DMS153 treated with DMSO at 0.1 percent for 48 hours (cell line): Measurements from ENCODE around the gene GTF3C1.

ENCODE experiments used
- DNase-seq: peaks from one replicate; lab custom pipeline; 2025; ENCODE audit not compliant: unreplicated experiment; lab: John Stamatoyannopoulos, UW

Gene GTF3C1

GRCh38 chr16:27568077-27568476 lies 18.4 kb upstream of the GTF3C1 start:
- no peak for DNase-seq

GRCh38 chr16:27566417-27566816 lies 16.7 kb upstream of the GTF3C1 start:
- DNase-seq = no peak

- no peak for DNase-seq
These were observed 14.5 kb upstream of the GTF3C1 start for GRCh38 chr16:27564224-27564623.

- DNase-seq = no peak
These were observed 11.5 kb upstream of the GTF3C1 start for GRCh38 chr16:27561216-27561615.

GRCh38 chr16:27558932-27559331 lies 9.2 kb upstream of the GTF3C1 start:
- no peak for DNase-seq

GRCh38 chr16:27558434-27558833 lies 8.7 kb upstream of the GTF3C1 start:
- no peak for DNase-seq

GRCh38 chr16:27556471-27556870 lies 6.8 kb upstream of the GTF3C1 start:
- DNase-seq = no peak

GRCh38 chr16:27551036-27551435 lies 1.3 kb upstream of the GTF3C1 start:
- no peak for DNase-seq

- no peak for DNase-seq
These were observed 838 bp upstream of the GTF3C1 start for GRCh38 chr16:27550582-27550920.

- DNase-seq = no peak
These were observed 308 bp downstream of the GTF3C1 start for GRCh38 chr16:27549464-27549745.

- DNase-seq = no peak
These were observed 1.9 kb downstream of the GTF3C1 start for GRCh38 chr16:27547851-27548250.

- DNase-seq = no peak
These were observed 2.6 kb downstream of the GTF3C1 start for GRCh38 chr16:27547134-27547533.

- no peak for DNase-seq
These were observed 5.0 kb downstream of the GTF3C1 start for GRCh38 chr16:27544671-27545070.

- no peak for DNase-seq
These were observed 5.9 kb downstream of the GTF3C1 start for GRCh38 chr16:27543801-27544200.

- no peak for DNase-seq
These were observed 10.1 kb downstream of the GTF3C1 start for GRCh38 chr16:27539636-27540035.

GRCh38 chr16:27539120-27539519 lies 10.6 kb downstream of the GTF3C1 start:
- no peak for DNase-seq

GRCh38 chr16:27538528-27538927 lies 11.2 kb downstream of the GTF3C1 start:
- no peak for DNase-seq

GRCh38 chr16:27534256-27534655 lies 15.5 kb downstream of the GTF3C1 start:
- DNase-seq = no peak

- no peak for DNase-seq
These were observed 17.6 kb downstream of the GTF3C1 start for GRCh38 chr16:27531826-27532800.

GRCh38 chr16:27531186-27531585 lies 18.5 kb downstream of the GTF3C1 start:
- DNase-seq = no peak

GRCh38 chr16:27529962-27530361 lies 19.8 kb downstream of the GTF3C1 start:
- DNase-seq = no peak

- DNase-seq = no peak
These were observed 21.4 kb downstream of the GTF3C1 start for GRCh38 chr16:27528294-27528693.

GRCh38 chr16:27526180-27526579 lies 23.5 kb downstream of the GTF3C1 start:
- no peak for DNase-seq
